GM08714 (cell line): ENCODE results near the gene DEFB124.

Source experiments
- H3K4me3 ChIP-seq: fragments of 200-500 bp; sonication (Bioruptor generic); 2 replicates; pipeline ENCODE4 v1.5.1; 2014; ENCODE audit warnings: mild to moderate bottlenecking, low read length, inconsistent platforms
- ZNF274 ChIP-seq: IDR thresholded peaks from 2 replicates; pipeline ENCODE4 v1.6.1; 2012; ENCODE audit warnings: mild to moderate bottlenecking, low read depth, low read length

The DEFB124 gene

GRCh38 chr20:31500527-31500926, 25.6 kb upstream of the DEFB124 start:
- no peak for TF ChIP-seq ZNF274
- no peak overlapping the region for H3K4me3 ChIP-seq

- H3K4me3 ChIP-seq, result no peak overlapping the region
- no peak for TF ChIP-seq ZNF274
These were observed 23.1 kb upstream of the DEFB124 start for GRCh38 chr20:31497838-31498540.

- TF ChIP-seq ZNF274, result no peak
- no peak overlapping the region for H3K4me3 ChIP-seq
These were observed 21.9 kb upstream of the DEFB124 start for GRCh38 chr20:31496761-31497295.

DNA sequence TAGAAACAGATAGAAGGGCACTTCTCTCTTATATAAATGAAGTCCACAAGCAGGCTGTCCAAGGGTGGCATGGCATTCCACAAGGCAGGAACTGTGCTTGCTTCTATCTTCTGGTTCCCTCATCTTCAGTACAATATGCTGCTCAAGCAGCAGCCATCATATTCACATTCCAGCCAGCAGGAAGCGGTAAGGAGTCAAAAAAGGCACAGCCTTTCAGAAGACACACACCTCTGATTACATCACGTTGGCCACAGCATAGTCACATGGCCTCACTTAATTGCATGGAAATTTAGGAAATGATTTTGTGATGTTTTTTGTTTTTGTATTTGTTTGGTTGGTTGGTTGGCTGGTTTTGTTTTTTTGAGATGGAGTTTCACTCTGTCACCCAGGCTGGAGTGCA, 19.2 kb upstream of the DEFB124 start:
- H3K4me3 ChIP-seq, result no peak overlapping the region
- TF ChIP-seq ZNF274, result no peak

DNA sequence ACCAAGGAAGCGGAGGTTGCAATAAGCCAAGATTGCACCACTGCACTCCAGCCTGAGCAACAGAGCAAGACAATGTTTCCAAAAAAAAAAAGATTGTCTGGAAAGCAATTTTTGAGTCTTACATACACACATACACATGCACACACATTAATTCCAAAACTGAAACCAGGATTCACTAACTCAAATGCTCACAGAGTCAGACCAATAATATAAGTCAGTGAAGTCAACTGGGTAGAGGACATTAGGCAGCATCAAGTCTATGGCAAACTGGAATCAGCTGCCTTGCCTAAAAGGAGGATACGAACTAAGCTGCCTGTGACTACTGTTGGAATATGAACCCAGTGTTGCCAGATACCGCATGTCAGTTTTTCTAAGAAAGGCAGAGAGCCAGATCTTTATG, 15.8 kb upstream of the DEFB124 start:
- TF ChIP-seq ZNF274, result no peak
- H3K4me3 ChIP-seq, result no peak overlapping the region

DNA sequence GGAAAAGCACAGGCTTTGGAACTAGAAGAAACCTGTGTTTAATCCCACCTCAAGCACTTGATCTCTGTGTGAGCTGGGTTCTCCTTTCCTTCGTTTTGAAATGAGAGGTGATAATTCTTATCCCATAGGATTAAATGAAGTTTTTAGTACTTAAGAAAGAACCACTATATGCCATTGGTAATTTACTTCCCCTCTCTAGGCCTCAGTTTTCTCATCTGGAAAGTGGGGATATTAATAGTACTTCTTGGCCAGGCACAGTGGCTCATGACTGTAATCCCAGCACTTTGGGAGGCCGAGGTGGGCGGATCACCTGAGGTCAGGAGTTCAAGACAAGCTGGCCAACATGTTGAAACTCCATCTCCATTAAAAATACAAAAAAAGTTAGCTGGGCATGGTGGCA, 14.2 kb upstream of the DEFB124 start:
- H3K4me3 ChIP-seq, result no peak overlapping the region
- TF ChIP-seq ZNF274, result no peak

DNA sequence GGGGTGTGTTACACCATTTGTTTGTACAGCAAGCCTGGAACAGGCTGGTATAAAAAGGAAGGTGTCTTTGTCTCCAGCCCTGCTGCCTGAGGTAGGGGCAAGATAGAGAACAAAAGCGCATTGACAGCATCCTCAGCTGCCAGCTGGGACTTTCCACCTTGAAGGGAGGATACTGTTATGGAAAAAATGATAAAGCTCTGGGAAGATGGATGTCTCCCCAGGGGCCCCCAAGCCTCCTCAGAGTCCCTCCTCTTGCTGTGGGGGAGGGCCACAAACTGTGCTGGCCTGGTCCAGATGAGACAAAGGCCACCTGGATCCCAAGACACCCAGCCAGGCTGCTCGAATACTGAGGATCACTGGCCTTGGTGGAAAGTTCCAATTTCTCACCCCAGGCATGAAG, 13.2 kb upstream of the DEFB124 start:
- TF ChIP-seq ZNF274, result no peak
- H3K4me3 ChIP-seq, result no peak overlapping the region

DNA sequence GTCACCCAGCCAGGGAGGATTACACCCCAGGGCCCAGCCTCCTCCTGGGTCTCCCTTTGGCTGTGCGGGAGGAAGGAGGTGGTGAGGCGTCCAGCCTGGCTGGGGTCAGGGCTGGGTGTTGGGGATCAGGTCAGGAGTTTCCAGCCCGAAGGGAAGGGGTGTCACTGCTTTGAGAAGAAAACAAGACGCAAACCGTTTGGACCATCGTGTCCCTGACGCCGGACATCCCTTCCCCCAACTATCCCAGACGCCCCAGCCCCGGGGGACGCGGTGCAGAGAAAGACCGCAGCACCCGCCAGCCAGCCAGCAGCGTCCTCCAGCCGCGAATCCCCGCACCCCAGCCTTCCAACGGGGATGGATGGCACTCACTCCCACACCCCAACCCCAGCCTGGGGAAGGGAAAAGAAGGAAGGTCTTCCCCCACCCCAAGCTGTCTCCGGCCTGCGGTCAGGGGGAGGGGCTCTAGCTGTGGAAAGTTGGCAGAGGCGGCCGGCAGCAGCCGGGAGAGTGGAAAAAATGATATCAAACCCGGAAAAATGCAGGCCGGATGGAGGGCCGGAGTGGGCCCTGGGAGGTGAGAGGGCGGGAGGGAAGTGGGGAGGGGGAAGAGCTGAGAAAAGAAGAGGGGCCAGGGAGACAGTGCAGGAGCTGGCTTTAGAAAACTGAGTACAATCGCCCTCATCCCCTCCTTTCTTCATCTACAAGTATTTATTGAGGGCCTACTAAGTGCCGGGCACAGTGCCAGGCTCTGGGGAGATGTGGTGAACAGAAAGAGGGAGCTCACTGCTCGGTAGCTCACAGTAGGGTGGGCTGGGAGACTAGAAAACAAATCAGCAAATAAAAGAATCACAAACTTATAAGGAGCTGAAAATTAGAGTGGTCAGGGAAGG, 10.8 kb upstream of the DEFB124 start:
- TF ChIP-seq ZNF274, result no peak
- H3K4me3 ChIP-seq, result no peak overlapping the region

DNA sequence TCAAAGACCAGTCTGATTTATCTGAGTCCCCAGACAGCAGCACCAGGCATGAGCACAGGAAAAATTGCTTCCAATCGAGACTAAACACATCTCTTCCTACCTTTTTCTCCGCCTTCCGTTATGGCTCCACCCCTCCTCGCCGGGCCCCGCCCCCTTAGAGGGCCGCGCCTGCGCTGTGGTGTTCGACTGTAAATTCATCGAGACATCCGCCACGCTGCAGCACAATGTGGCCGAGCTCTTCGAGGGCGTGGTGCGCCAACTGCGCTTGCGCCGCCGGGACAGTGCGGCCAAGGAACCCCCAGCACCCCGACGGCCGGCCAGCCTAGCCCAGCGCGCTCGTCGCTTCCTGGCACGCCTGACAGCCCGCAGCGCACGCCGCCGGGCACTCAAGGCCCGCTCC, 9.1 kb upstream of the DEFB124 start:
- no peak overlapping the region for H3K4me3 ChIP-seq
- TF ChIP-seq ZNF274, result no peak

DNA sequence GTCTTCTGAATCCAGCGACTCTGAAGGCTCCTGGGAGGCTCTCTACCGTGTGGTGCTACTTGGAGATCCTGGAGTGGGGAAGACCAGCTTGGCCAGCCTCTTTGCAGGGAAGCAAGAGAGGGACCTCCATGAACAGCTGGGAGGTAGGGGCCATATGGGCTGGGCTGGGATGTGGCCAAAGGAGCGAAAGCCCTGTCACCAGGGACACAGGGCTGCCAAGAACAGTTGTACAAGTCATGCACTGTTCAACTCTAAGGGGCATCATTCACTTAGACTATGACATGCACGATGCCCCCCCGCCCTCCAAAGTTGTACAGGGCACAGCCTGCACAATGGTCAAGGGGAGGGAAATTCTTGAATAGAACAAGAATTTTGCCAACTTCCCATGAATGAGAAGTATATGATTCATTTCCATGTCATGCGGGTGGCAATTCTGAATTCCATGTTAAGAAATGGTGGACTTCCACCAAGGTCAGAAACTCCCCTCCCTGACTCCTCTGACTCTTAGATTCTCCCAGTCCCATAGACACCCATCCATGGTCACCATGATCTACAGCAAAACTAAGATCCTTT, 1.8 kb upstream of the DEFB124 start:
- no peak for TF ChIP-seq ZNF274
- H3K4me3 ChIP-seq, result no peak overlapping the region

DNA sequence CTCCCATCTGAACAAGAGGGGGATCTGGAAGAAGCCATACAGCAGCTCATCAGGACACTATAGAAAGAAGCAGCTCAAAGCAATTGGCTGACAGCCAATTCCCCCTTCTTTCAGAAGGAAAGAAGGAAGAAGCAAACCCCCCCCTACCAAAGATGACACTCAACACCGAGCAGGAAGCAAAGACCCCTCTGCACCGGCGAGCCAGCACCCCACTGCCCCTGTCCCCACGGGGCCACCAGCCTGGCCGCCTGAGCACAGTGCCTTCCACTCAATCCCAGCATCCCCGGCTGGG, 1.3 kb upstream of the DEFB124 start:
- TF ChIP-seq ZNF274, result no peak

GRCh38 chr20:31475472-31476293, 756 bp upstream of the DEFB124 start:
- TF ChIP-seq ZNF274, result no peak
- H3K4me3 ChIP-seq, result no peak overlapping the region

More for the DNA sequence above, 1.3 kb upstream of the DEFB124 start:
- H3K4me3 ChIP-seq, result no peak overlapping the region

GRCh38 chr20:31474097-31474436, 860 bp downstream of the DEFB124 start:
- TF ChIP-seq ZNF274, result no peak
- no peak overlapping the region for H3K4me3 ChIP-seq
